Activated T-cell treated with anti-CD3 and anti-CD28 coated beads for 24 hours (primary cell): ENCODE measurements around the gene DDX23.

Experiments used
- DNase-seq: peaks from one replicate; pipeline ENCODE4 v3.0.0-alpha.2; 2020; ENCODE audit warnings: low read depth

The DDX23 gene

DNA sequence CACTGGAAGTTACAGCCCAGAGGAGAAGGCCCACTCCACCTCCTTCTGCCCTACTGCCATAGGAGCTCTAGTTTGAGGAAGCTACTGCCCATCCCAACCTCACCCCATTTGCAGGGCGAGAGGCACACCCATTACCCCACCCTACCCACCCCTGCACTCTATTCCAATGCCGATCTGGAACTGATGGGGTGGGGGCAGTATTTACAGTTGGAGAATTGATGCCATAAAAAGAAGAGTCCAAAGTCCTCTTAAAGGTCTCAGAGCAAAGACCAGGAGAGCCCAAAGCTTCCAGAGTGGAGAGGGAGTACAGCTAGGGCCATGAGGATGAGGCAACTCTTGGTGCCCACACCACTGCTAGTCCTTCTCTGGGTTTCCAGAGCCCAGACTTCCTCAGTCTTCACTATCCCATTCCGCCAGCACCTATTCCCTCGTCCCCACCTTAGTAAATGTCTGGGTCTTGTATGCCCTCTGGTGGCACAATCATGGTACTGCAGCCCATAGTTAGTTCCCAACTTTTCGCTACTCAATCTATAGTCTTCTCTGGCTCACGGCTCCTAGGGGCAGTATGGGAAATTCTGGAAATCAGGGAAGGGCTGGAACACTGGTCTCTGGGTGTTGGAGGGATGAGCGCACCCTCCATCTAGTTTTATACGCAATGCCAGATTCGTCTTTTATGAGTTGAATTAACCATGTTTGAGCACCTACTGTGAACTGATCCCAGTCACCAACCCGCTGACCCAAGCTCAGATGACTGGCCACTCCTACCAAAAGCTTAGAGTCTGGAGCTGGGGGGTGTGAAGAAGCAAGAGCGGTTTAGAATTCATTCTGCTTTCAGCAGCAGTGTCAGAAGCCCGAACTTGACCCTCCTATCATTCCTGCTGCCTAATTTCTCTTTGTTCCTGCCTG lies 56.2 kb downstream of the DDX23 start:
- DNase-seq: peak; percentile 49

DNA sequence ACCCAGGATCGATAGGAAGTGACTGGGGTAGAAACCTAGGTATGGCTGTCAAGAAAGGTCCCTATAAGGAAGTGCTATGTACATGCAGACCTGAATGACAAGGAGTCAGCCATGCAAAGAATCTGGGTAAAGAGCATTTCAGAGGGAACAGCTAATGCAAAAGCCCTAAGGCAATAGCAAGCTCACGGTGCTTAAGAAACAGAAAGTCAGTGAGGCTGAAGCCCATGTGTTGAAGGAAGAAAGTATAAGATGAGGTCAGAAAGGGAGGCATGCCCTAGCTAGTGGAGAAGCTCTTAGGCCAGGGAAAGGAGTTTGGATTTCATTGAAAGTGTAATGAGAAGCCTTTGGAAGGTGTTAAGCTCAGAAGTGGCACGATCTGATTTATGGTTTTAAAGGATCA lies 57.1 kb downstream of the DDX23 start:
- no peak for DNase-seq

DNA sequence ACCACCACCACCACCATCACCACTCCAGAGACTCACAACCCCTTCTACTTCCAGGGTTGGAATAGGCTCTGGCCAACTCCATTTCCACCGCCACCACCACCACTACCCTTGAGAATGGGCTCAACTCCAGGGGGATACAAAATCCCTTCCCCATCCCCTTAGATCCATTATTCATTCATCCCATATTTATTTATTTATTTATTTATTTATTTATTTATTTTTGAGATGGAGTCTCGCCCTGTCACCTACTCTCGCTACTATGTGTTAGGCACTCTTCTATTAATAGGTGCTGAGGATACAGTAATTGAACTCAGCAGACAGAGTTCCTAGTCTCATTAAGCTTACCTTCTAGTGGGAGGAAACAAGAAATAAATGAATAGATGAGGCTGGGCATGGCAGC lies 58.3 kb downstream of the DDX23 start:
- no peak for DNase-seq

DNA sequence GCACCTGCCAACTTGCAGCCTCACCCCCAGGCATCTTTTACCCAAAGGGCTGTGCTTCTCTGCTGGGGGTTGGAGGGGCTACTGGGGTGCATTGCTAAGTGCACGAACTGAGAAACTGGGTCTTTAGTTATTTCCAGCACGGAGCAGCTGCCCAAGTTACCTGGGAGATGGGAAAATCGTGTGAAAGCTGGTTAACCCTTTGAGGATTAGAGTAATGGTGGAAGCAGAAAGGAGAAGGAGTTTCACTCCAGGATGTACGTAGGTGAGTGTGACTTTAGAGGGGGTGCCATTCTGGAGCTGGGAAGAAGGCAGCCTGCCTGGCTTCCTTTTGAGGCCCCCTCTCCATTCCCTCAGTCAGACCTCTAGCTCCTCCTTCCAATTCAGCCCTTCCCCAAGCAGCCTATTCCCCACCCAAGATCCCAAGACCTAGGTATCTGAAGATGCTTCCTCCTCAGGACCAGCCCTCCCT lies 62.1 kb downstream of the DDX23 start:
- no peak for DNase-seq

DNA sequence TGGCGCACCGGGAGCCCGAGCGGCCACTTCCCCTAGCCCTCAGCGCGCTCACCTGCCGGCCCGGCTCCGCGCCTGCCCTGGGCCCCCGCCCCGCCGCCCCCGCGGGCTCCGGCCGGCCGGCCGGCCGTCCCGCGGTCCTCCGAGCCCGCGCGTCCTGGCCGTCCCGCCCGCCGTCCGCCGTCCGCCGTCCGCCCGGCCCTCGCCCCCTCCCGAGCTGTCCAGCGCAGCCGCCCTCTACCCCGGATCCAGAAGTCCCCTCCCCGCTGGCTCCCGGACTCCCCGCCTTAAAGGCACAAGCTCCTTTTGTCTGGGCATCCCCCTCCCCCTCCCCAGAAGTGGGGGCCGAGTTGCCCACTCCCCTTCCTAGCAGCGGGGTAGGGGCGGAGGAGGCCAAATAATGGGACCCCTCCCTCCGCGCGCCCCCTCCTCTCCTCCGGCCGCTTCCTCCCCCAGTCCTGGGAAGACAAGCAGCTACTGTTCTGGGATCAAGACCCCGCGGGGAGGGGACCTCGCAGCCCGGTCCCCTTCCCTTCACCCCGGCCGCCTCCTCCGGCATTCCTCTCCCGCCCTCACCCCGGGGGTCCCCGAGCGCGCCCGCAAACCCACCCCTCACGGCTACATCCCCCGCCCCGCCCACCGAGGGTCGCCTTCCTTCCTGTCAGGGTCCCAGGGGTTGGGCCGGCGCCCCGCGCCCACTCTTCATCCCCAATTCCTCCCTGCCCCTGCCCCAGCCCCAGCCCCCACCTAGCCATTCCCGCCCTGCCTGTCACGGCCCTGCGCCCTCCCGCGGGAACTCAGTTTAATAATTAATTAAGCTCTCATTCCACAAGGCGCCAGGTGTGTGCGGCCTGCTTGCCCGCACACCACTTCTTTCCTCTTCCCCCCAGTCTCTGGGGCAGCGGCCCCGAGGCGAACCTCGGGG lies 62.8 kb downstream of the DDX23 start, which contains the start of gene ADCY6:
ADCY6 (minus strand) TSS at position 236 of the 922 bp plus-strand sequence. CDS start 5,655 bp downstream, outside the sequence.
- DNase-seq: no peak

DNA sequence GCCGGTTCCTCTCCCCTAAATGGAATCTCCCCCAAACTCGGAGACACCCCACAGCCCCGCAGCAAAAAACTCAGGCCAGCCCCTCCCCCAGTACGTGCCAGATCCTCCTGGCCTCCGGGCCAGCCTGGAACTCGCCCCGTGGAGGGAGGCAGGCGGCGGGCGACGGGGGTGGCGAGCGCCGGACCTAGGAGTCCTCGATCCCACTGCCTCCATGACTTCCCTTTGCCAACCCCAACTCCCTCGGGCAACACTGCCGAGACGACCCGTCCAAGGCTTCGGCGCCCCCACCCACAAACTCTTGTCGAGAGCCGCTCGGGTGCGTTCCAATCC lies 63.5 kb downstream of the DDX23 start:
- DNase-seq: no peak

DNA sequence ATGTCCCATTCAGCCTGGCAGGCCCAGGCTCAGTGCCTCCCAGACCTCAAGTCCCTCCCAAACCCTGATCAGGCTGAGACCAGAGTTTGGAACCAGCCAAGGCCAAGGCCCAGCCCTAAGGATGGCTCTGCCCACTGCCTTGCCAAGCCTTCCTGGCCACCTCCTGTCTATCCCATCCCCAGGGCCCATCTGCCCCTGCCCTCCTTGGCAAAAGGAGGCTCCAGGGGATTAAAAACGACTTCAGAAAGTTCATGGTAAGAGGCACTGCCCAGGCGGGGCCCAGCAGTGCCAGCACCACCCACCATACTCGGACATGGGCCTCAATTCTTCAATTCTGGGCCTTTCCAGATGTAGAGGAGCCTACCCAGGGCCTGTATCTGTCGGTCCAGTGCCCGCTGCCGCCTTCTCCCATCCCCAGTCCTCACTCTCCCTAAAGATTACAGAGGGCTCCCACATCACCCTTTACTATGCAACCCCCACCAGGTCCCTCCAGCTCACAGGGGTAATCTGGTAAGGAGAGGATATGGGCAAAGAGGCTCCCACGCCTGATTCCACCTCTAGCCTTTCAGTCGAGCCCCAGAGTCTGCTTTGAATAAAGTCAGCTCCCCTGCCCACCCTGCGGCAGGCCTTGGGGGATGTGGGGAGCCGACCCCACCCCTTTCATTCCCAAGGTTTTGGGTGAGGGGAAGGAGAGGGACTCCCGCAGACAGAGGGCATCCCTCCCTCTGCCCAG lies 64.0 kb downstream of the DDX23 start:
- no peak for DNase-seq

DNA sequence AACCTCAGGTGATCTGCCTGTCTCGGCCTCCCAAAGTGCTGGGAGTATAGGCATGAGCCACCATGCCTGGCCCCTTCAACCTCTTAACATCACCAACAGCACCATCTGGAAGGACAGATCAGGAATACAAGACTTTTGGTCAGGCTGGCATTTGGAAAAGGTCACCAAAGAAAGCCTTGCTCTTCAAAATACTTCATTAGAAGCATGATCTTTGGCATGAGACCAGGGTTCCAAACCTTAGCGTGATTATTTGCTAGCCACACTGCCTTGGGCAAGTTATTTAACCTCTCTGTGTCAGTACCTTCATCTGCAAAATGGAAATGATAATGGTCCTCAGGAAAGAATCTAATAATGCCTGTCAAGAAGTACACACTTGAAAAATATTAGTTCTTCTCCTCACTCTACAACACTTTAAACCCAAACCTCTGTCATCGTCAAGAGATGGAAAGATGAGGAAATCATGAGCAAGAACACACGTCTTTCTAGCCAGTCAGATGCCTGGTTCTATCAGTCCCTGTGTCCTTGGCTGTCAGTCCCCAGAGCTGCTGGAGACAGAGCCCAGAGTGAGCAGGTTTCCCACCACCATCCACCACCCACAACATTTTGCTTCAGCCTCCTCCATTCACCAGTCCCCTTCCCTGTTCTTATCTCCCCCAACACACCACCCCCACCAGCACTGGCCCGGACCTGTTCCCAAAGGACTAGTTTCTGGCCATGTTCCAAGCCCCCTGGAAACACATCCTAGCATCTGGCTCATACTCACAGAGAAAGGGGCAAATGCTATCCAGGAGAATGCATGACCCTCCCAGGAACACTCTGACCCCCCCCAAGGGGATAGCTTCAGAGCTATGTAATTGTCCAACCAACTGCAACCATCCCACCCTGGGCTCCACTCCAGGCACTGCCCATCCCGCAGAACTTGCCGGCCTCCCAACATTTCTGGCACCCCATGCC lies 65.1 kb downstream of the DDX23 start:
- DNase-seq: no peak

DNA sequence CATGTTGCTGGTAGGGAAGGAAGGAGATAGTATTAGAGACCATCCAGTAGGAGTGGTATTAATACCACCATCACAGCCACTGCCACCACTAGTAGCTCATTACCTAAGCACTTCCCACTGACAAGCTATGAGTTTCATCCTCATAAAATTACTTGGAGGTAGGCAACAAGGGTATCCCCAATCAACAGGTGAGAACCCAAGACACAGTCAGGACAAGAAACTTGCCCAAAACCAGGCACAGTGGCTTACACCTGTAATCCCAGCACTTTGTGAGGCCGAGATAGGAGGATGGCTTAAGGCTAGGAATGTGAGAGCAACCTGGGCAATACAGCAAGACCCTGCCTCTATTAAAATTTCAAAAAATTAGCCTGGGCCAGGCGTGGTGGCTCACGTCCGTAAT lies 68.5 kb downstream of the DDX23 start:
- no peak for DNase-seq

DNA sequence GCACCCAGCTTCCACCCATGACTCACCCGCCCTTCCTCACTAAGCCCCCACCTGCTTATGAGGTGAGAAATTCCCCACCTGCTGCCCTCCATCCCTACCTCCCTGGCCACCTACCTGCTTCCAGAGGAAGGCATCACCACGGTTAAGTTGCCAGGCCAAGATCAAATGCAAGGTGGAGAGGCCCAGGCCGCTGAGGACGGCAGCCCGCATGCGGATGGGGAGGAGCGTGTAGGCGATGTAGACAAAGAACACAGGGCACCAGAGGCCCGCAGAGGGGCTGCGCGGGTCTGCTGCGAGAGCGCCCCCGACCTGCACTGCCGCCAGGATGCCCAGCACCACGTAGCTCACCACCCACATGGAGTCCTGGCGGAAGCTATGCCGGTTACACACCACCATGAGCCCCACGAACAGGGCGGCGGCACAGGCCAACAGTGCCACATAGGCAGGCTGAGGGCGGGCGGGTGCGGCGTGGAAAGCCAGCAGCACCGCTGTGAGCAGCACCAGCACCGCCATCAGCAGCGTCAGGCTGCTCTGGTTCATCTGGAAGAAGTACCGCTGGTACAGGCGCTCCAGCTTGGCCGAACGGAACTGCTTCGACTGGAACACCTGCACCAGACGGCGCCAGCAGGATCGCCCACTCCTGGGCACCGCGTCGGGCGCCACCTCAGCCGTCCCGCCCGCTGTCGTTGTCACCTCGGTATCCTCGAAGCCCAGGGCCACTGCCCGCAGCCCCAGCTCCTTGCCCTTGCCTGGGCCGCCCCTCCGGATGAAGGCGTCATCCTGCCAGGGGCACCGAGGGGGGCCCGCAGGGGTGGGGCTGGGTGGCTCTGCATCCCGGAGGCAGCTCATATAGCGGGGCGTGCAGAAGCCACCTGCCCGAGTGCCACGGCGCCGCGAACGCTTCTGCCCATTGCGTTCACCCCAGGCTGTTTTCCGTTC lies 69.2 kb downstream of the DDX23 start:
- no peak for DNase-seq

DNA sequence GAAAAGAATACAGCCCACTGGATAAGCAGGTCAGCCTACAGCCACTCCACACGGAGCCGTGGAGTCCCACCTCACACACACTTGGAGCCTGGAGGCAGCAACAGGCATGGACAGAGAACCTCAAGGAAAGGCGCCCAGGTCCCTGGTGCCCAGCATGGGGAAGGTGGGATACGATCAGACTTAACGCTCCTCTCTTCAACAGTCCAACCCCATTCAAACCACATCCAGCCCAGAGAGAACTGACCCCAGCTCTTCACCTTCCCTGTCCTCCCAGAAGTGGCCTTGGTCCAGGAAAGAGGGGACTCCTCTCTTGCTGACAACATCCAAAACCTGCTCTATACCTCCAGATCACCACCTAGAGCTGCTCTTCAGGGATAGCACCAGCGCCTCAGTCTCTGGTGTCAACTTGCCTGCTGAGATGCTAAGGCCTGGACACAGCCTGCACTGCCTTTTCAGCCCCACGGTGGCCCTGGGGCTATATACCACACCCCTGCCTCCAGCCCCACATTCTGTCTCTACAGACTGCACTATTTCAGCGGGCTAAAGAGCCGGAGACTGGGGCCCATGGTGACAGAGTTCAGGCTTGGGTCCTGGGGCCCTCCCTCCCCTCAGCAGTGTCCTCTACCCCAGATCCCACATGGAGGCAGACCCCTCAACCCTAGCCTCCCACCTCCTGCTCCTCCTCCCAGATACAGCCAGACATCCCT lies 70.1 kb downstream of the DDX23 start:
- no peak for DNase-seq

DNA sequence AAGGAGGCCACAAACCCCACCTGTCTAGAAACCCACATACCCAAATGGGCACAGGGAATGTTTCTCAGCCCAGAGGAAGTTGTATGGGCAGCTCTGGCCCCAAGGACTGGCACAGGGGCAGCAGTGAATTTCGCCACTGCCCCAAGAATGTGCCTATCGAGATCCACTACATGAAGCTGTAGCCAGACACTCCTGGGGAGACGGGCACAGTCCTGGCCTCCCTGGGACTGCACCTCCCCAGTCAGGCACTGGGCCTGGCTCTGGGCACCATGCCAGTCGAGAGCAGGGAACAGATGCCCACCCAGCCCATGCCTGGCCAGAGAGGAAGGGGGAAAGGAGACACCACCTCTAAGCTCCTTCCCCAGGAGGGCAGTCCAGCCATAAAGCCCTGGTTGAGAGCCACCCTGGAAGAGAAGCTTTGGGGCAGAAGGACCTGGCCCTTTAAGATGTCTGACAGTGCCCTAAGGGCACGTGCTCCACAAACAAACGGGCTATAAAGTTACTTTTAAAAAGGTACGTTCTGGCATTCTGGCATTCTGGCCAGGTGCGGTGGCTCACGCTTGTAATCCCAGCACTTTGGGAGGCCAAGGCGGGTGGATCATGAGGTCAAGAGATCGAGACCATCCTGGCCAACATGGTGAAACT lies 71.5 kb downstream of the DDX23 start:
- no peak for DNase-seq

DNA sequence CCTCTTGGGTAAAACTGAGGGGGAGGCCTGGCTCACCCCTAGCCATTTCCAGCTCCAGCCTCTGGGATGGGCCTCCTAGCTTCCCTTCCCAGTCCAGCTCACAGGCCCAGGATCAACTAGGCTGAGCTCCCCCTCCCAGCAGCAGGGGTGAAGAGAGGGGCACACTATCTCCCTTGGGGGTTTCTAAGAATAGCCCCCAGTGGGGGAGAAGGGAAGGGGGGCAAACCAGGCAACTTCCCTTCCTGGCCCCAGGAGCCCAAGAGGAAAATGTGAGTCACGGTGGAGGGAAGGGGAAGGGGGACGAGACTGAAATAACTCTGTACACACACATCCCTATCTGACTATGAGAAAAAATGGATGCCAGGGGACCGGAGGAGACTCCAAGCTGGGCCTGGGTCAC lies 72.1 kb downstream of the DDX23 start:
- no peak for DNase-seq
